GM23338 (cell line): ENCODE results near the gene MERTK. TPM values are rescaled to one million over a fixed set of nuclear protein-coding genes. Genes with fewer than 3 reads are reported as not detected.

Experiments
- ATAC-seq: fragments of 200-7000 bp; cut with Tn5 transposase; 3 replicates; pipeline ENCODE4 v1.9.1; 2020
- DNase-seq: peaks from one replicate; pipeline ENCODE4 v3.0.0-alpha.2; 2015; ENCODE audit warnings: low spot score
- H2AFZ ChIP-seq: fragments of 200-600 bp; sonication (generic); 2 replicates; pipeline ENCODE4 v1.8.0; 2016; ENCODE audit warnings: antibody characterized with exemption, mild to moderate bottlenecking, moderate library complexity
- H3F3A ChIP-seq: fragments of 200-600 bp; sonication (generic); replicated peaks from 2 replicates; pipeline ENCODE4 v1.8.0; 2017; ENCODE audit warnings: antibody characterized with exemption, mixed run types, low read depth
- H3K27ac ChIP-seq: fragments of 200-600 bp; sonication (generic); 2 replicates; pipeline ENCODE4 v1.6.1; 2016; ENCODE audit warnings: low read depth
- H3K27me3 ChIP-seq: fragments of 200-600 bp; sonication (generic); 2 replicates; pipeline ENCODE4 v1.8.0; 2016; ENCODE audit warnings: mild to moderate bottlenecking, mixed run types, moderate library complexity; ENCODE audit not compliant: insufficient read depth
- H3K36me3 ChIP-seq: fragments of 200-600 bp; sonication (generic); 2 replicates; pipeline ENCODE4 v1.8.0; 2016; ENCODE audit warnings: mild to moderate bottlenecking; ENCODE audit not compliant: insufficient read depth
- H3K4me1 ChIP-seq: fragments of 200-600 bp; sonication (generic); 2 replicates; pipeline ENCODE4 v1.8.0; 2016; ENCODE audit warnings: mild to moderate bottlenecking, moderate library complexity; ENCODE audit not compliant: insufficient read depth
- H3K4me2 ChIP-seq: fragments of 200-600 bp; sonication (generic); 2 replicates; pipeline ENCODE4 v1.7.1; 2017; ENCODE audit warnings: mixed run types
- H3K4me3 ChIP-seq: fragments of 200-600 bp; sonication (generic); 2 replicates; pipeline ENCODE4 v1.6.1; 2016; ENCODE audit warnings: mixed run types
- H3K79me2 ChIP-seq: fragments of 200-600 bp; sonication (generic); replicated peaks from 2 replicates; pipeline ENCODE4 v1.8.0; 2017; ENCODE audit warnings: mild to moderate bottlenecking; ENCODE audit not compliant: insufficient read depth
- H3K9me2 ChIP-seq: fragments of 200-600 bp; sonication (generic); 2 replicates; pipeline ENCODE4 v1.8.0; 2017; ENCODE audit not compliant: insufficient read depth
- H4K20me1 ChIP-seq: fragments of 200-600 bp; sonication (generic); replicated peaks from 2 replicates; pipeline ENCODE4 v1.8.0; 2017; ENCODE audit warnings: mild to moderate bottlenecking; ENCODE audit not compliant: insufficient read depth
- H3K27ac Mint-ChIP-seq: 2 replicates; pipeline ENCODE4 v1.8.0; 2020; ENCODE audit warnings: inconsistent platforms, mild to moderate bottlenecking, moderate library complexity, mixed read lengths
- H3K27me3 Mint-ChIP-seq: 3 replicates; pipeline ENCODE4 v1.8.0; 2022; ENCODE audit warnings: low read depth, mild to moderate bottlenecking, moderate library complexity, mixed read lengths, inconsistent platforms; ENCODE audit not compliant: insufficient read depth, poor library complexity
- H3K36me3 Mint-ChIP-seq: 3 replicates; pipeline ENCODE4 v1.8.0; 2021; ENCODE audit warnings: low read depth, mild to moderate bottlenecking, inconsistent platforms, moderate library complexity, mixed read lengths
- H3K4me1 Mint-ChIP-seq: 3 replicates; pipeline ENCODE4 v1.8.0; 2020; ENCODE audit warnings: mild to moderate bottlenecking, inconsistent platforms, mixed read lengths
- H3K4me3 Mint-ChIP-seq: 3 replicates; pipeline ENCODE4 v1.8.0; 2021; ENCODE audit warnings: moderate library complexity, mild to moderate bottlenecking, inconsistent platforms, mixed read lengths
- H3K9me3 Mint-ChIP-seq: 3 replicates; pipeline ENCODE4 v1.8.0; 2020; ENCODE audit warnings: moderate library complexity, mild to moderate bottlenecking, inconsistent platforms, mixed read lengths
- EZH2 ChIP-seq: fragments of 200-600 bp; sonication (generic); IDR thresholded peaks from one replicate; pipeline ENCODE4 v1.8.0; 2017; ENCODE audit warnings: antibody characterized with exemption, mild to moderate bottlenecking, low read depth; ENCODE audit not compliant: unreplicated experiment
- EZH2phosphoT487 ChIP-seq: fragments of 200-600 bp; sonication (generic); IDR thresholded peaks from one replicate; pipeline ENCODE4 v1.8.1; 2018; ENCODE audit warnings: antibody characterized with exemption; ENCODE audit not compliant: unreplicated experiment
- polyA plus RNA-seq: library from polyadenylated mRNA; unstranded; fragments of >200 nt; fragmentation: Nextera tagmentation; extraction: Ambion mirVana; gene quantifications from 2 replicates; pipeline ENCODE4 v1.2.1, GENCODE V29; 2016
- total RNA-seq: library from RNA; depleted of rRNA; stranded (reverse); fragments of >200 nt; shearing (Covaris generic); gene quantifications from 2 replicates; pipeline ENCODE4 v1.2.3, GENCODE V29; 2014
- TF ChIP-seq, protein P1 (sequence below): fragments of 250-450 bp; sonication (Bioruptor Pico); IDR thresholded peaks from 2 replicates; pipeline ENCODE4 v1.5.0; 2020; ENCODE audit warnings: mild to moderate bottlenecking, moderate library complexity
- TF ChIP-seq, protein P2 (sequence below): IDR thresholded peaks from 2 replicates; pipeline ENCODE4 v1.6.1; 2016; ENCODE audit warnings: antibody characterized with exemption
- TF ChIP-seq, protein P3 (sequence below), 2 experiments: fragments of 200-600 bp in 1 of 2; sonication (generic) in 1 of 2; conservative IDR thresholded peaks; 2 replicates each; pipeline versions ENCODE4 v1.5.1 to v1.6.1; 2016 to 2017; ENCODE audit warnings: antibody characterized with exemption in 2 of 2, low read depth in 2 of 2, mild to moderate bottlenecking in 2 of 2, moderate library complexity in 1 of 2

MERTK gene
- total and polyA plus RNA-seq, 2 experiments from 2014 or later: 3.0 to 9.0 TPM

DNA sequence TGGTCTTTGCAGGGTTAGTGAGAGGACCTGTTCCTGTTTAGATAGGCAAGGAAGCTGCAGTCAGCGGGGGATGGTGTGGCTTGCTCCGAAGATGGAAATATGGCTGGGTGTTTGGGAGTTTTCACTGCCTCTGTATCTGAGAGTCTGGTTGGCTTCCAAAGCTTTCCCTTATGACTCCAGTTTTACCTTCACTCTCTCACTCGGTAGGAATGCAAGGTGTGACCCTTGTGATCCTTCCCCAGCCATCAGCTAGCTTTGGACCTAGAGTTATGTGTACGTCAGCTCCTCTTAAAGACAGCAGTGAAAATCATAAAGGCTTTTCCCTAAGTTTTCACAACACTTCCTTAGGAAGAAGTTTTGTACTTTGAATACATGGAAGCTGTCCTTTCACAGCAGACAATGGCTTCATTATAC, 121.2 kb downstream of the MERTK start (continued):
- TF ChIP-seq, protein P1, sequence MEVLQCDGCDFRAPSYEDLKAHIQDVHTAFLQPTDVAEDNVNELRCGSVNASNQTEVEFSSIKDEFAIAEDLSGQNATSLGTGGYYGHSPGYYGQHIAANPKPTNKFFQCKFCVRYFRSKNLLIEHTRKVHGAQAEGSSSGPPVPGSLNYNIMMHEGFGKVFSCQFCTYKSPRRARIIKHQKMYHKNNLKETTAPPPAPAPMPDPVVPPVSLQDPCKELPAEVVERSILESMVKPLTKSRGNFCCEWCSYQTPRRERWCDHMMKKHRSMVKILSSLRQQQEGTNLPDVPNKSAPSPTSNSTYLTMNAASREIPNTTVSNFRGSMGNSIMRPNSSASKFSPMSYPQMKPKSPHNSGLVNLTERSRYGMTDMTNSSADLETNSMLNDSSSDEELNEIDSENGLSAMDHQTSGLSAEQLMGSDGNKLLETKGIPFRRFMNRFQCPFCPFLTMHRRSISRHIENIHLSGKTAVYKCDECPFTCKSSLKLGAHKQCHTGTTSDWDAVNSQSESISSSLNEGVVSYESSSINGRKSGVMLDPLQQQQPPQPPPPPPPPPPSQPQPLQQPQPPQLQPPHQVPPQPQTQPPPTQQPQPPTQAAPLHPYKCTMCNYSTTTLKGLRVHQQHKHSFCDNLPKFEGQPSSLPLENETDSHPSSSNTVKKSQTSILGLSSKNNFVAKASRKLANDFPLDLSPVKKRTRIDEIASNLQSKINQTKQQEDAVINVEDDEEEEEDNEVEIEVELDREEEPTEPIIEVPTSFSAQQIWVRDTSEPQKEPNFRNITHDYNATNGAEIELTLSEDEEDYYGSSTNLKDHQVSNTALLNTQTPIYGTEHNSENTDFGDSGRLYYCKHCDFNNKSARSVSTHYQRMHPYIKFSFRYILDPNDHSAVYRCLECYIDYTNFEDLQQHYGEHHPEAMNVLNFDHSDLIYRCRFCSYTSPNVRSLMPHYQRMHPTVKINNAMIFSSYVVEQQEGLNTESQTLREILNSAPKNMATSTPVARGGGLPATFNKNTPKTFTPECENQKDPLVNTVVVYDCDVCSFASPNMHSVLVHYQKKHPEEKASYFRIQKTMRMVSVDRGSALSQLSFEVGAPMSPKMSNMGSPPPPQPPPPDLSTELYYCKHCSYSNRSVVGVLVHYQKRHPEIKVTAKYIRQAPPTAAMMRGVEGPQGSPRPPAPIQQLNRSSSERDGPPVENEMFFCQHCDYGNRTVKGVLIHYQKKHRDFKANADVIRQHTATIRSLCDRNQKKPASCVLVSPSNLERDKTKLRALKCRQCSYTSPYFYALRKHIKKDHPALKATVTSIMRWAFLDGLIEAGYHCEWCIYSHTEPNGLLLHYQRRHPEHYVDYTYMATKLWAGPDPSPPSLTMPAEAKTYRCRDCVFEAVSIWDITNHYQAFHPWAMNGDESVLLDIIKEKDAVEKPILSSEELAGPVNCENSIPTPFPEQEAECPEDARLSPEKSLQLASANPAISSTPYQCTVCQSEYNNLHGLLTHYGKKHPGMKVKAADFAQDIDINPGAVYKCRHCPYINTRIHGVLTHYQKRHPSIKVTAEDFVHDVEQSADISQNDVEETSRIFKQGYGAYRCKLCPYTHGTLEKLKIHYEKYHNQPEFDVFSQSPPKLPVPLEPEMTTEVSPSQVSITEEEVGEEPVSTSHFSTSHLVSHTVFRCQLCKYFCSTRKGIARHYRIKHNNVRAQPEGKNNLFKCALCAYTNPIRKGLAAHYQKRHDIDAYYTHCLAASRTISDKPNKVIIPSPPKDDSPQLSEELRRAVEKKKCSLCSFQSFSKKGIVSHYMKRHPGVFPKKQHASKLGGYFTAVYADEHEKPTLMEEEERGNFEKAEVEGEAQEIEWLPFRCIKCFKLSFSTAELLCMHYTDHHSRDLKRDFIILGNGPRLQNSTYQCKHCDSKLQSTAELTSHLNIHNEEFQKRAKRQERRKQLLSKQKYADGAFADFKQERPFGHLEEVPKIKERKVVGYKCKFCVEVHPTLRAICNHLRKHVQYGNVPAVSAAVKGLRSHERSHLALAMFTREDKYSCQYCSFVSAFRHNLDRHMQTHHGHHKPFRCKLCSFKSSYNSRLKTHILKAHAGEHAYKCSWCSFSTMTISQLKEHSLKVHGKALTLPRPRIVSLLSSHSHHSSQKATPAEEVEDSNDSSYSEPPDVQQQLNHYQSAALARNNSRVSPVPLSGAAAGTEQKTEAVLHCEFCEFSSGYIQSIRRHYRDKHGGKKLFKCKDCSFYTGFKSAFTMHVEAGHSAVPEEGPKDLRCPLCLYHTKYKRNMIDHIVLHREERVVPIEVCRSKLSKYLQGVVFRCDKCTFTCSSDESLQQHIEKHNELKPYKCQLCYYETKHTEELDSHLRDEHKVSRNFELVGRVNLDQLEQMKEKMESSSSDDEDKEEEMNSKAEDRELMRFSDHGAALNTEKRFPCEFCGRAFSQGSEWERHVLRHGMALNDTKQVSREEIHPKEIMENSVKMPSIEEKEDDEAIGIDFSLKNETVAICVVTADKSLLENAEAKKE (CRISPR knock-in tag): no peak
- TF ChIP-seq, protein P2, sequence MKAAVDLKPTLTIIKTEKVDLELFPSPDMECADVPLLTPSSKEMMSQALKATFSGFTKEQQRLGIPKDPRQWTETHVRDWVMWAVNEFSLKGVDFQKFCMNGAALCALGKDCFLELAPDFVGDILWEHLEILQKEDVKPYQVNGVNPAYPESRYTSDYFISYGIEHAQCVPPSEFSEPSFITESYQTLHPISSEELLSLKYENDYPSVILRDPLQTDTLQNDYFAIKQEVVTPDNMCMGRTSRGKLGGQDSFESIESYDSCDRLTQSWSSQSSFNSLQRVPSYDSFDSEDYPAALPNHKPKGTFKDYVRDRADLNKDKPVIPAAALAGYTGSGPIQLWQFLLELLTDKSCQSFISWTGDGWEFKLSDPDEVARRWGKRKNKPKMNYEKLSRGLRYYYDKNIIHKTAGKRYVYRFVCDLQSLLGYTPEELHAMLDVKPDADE: no peak
- no peak for TF ChIP-seq EZH2
- TF ChIP-seq, protein P3, sequence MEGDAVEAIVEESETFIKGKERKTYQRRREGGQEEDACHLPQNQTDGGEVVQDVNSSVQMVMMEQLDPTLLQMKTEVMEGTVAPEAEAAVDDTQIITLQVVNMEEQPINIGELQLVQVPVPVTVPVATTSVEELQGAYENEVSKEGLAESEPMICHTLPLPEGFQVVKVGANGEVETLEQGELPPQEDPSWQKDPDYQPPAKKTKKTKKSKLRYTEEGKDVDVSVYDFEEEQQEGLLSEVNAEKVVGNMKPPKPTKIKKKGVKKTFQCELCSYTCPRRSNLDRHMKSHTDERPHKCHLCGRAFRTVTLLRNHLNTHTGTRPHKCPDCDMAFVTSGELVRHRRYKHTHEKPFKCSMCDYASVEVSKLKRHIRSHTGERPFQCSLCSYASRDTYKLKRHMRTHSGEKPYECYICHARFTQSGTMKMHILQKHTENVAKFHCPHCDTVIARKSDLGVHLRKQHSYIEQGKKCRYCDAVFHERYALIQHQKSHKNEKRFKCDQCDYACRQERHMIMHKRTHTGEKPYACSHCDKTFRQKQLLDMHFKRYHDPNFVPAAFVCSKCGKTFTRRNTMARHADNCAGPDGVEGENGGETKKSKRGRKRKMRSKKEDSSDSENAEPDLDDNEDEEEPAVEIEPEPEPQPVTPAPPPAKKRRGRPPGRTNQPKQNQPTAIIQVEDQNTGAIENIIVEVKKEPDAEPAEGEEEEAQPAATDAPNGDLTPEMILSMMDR (conservative IDR thresholded peaks at IDR 0.05; ENCODE audit: low read depth in 2 of 2): no peak
- TF ChIP-seq EZH2phosphoT487: no peak

DNA sequence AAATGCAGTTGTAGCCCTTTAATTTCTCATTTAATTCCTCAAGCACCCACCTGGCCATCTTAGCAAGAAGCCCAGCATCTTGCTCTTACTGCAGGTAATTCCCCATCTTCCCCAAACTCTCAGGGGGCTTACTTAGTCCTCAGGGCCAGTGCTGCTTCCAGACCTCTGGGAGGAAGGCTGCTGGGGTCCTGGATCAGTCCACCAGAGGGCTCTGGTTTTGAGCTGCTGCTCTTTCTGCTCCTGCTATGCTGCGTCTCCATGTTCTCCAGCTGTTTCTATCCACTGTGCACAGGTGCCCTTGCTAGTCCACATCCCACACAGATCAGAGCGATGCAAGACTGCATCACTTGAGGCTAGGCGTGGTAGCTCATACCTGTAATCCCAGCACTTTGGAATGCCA, 122.2 kb downstream of the MERTK start:
- peak; percentile 96 for ATAC-seq
- H3K4me1 Mint-ChIP-seq: peaks cover 11% of the 10 kb centered on the region; the same call in 2 of the 3 replicates

More for the DNA sequence above, 122.2 kb downstream of the MERTK start:
- Histone ChIP-seq H3F3A (no peaks in the 10 kb centered on the region), H3K4me2 (no peak overlapping the region), H2AFZ (no peak overlapping the region), H3K27me3 (no peaks in the 10 kb centered on the region), H3K36me3 (no peaks in the 10 kb centered on the region), H3K9me2 (no peaks in the 10 kb centered on the region), H3K79me2 (no peaks in the 10 kb centered on the region), H3K4me3 (no peak overlapping the region), H4K20me1 (no peaks in the 10 kb centered on the region), H3K4me1 (no peaks in the 10 kb centered on the region), H3K27ac (no peak overlapping the region)
- Mint-ChIP-seq H3K9me3 (no peaks in the 10 kb centered on the region), H3K27ac (no peak overlapping the region), H3K27me3 (no peaks in the 10 kb centered on the region), H3K36me3 (peaks cover 8% of the 10 kb centered on the region; the same call in 2 of the 3 replicates), H3K4me3 (no peak overlapping the region)
- DNase-seq: peak; percentile 63
- TF ChIP-seq, protein P3 (conservative IDR thresholded peaks at IDR 0.05; ENCODE audit: low read depth in 2 of 2): peak; percentile 39 to 52
- no peak for TF ChIP-seq EZH2phosphoT487
